ENCODE results near the gene HTT-AS. TPM values are rescaled to one million over a fixed set of nuclear protein-coding genes. Genes with fewer than 3 reads are reported as not detected.

HTT-AS gene
- total RNA-seq, 4 donors from 2014 or later = not detected

DNA sequence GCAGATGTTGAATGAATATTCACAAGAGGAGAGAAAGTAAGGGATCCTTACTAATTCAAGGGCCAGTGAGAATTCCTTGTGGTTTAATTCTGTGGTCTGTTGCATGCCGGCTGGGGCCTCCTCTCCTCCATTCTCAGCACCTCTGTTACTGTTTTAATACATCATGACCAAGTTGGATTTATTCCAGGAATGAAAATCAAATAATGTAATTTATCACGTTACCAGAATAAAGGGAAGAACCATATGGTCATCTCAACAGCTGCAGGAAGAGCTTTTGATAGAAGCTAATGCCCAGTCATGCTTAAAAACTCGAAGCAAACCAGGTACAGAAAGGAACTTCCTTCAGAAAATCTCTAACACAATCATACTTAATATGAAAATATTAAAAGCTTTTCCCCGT lies 56.8 kb downstream of the HTT-AS start:
- TF ChIP-seq, protein P1, sequence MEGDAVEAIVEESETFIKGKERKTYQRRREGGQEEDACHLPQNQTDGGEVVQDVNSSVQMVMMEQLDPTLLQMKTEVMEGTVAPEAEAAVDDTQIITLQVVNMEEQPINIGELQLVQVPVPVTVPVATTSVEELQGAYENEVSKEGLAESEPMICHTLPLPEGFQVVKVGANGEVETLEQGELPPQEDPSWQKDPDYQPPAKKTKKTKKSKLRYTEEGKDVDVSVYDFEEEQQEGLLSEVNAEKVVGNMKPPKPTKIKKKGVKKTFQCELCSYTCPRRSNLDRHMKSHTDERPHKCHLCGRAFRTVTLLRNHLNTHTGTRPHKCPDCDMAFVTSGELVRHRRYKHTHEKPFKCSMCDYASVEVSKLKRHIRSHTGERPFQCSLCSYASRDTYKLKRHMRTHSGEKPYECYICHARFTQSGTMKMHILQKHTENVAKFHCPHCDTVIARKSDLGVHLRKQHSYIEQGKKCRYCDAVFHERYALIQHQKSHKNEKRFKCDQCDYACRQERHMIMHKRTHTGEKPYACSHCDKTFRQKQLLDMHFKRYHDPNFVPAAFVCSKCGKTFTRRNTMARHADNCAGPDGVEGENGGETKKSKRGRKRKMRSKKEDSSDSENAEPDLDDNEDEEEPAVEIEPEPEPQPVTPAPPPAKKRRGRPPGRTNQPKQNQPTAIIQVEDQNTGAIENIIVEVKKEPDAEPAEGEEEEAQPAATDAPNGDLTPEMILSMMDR (IDR thresholded peaks at IDR 0.05) = no peak
- TF ChIP-seq EP300 (IDR thresholded peaks at IDR 0.05) (no peak), POLR2A (IDR thresholded peaks at IDR 0.05; ENCODE audit: low read depth) (no peak), POLR2AphosphoS5 (IDR thresholded peaks at IDR 0.05) (no peak)
- H3K4me3 ChIP-seq = no peak overlapping the region
- WGBS = 68% methylated on average over 4 of the region's 4 CpGs
- no peaks in the 10 kb centered on the region for H3K36me3 ChIP-seq
- no peaks in the 10 kb centered on the region for H3K9me3 ChIP-seq
- no peaks in the 10 kb centered on the region for H3K27me3 ChIP-seq
- intact Hi-C loops (cut with DNase I) = no loop called here
- no peaks in the 10 kb centered on the region for H3K4me1 ChIP-seq
- DNase-seq (ENCODE audit: extremely low spot score) = no peak
- H3K27ac ChIP-seq (replicated peaks in 1 of 4) = no peak overlapping the region

GRCh38 chr4:3016961-3017360 lies 57.4 kb downstream of the HTT-AS start:
- H3K4me3 ChIP-seq = no peak overlapping the region
- H3K9me3 ChIP-seq = no peaks in the 10 kb centered on the region
- no peak overlapping the region for H3K27ac ChIP-seq (replicated peaks in 1 of 4)
- H3K4me1 ChIP-seq = no peaks in the 10 kb centered on the region
- intact Hi-C loops (cut with DNase I) = no loop called here
- DNase-seq (ENCODE audit: extremely low spot score) = no peak
- TF ChIP-seq, protein P1 (IDR thresholded peaks at IDR 0.05) = no peak
- TF ChIP-seq POLR2A (IDR thresholded peaks at IDR 0.05; ENCODE audit: low read depth) = no peak
- no peak for TF ChIP-seq POLR2AphosphoS5 (IDR thresholded peaks at IDR 0.05)
- H3K27me3 ChIP-seq = no peaks in the 10 kb centered on the region
- no peaks in the 10 kb centered on the region for H3K36me3 ChIP-seq
- WGBS = 81% methylated on average over 4 of the region's 4 CpGs

- intact Hi-C loops (cut with DNase I) = no loop called here
- peaks cover 0 to 14% (median 6%) of the 10 kb centered on the region in 4 donors for H3K4me1 ChIP-seq
- H3K4me3 ChIP-seq = no peak overlapping the region
- no peak for TF ChIP-seq POLR2A (IDR thresholded peaks at IDR 0.05; ENCODE audit: low read depth)
- no peak for TF ChIP-seq POLR2AphosphoS5 (IDR thresholded peaks at IDR 0.05)
- no peak for TF ChIP-seq EP300 (IDR thresholded peaks at IDR 0.05)
- TF ChIP-seq, protein P1 (IDR thresholded peaks at IDR 0.05) = no peak
- H3K27me3 ChIP-seq = no peaks in the 10 kb centered on the region
- WGBS = 84% methylated on average over 8 of the region's 8 CpGs
- H3K27ac ChIP-seq (replicated peaks in 1 of 4) = no peak overlapping the region
- H3K9me3 ChIP-seq = no peaks in the 10 kb centered on the region
- no peaks in the 10 kb centered on the region for H3K36me3 ChIP-seq
- DNase-seq (ENCODE audit: extremely low spot score) = no peak
These were observed 60.4 kb downstream of the HTT-AS start for GRCh38 chr4:3013839-3014350.

Small RNAs within 50 kb of the gene (small RNA-seq; reads per million reads assigned to genes)
- gene RF02134 = 0 reads per million in 3 donors
- 0 reads per million in 3 donors for gene RF02135
- gene RNU6-204P = 0 reads per million in 3 donors

Other genes starting within 250 kb of the HTT-AS start
- 100 to 1,000 TPM; 253 to 402 (median 311) TPM for gene ADD1, start 230.7 kb downstream of the HTT-AS start, total RNA-seq
- gene NOP14, start 111.1 kb downstream of the HTT-AS start, total RNA-seq = 10 to 100 TPM; 16.7 to 21.1 (median 18.8) TPM
- gene GRK4, start 111.0 kb downstream of the HTT-AS start, total RNA-seq = 1 to 10 TPM; 4.8 to 8.0 (median 6.4) TPM
- gene HTT, start 143 bp upstream of the HTT-AS start, total RNA-seq = 10 to 100 TPM; 30.2 to 65.7 (median 49.3) TPM
- gene MSANTD1, start 174.6 kb upstream of the HTT-AS start, total RNA-seq = under 1 TPM; 0.06 to 0.83 (median 0.40) TPM
- gene RGS12, start 218.5 kb upstream of the HTT-AS start, total RNA-seq = 10 to 100 TPM; 16.2 to 23.0 (median 19.2) TPM

All from esophagus muscularis mucosa (tissue), 4 donors.